Measurements from ENCODE around the gene MYL5. TPM values are rescaled to one million over a fixed set of nuclear protein-coding genes. Genes with fewer than 3 reads are reported as not detected.

Gene MYL5
- total and polyA plus RNA-seq, 2 of the 13 experiments (the other 11 are each of a cell fraction or from before 2014, with no cell fraction given) = 6.5 to 16.0 TPM

DNA sequence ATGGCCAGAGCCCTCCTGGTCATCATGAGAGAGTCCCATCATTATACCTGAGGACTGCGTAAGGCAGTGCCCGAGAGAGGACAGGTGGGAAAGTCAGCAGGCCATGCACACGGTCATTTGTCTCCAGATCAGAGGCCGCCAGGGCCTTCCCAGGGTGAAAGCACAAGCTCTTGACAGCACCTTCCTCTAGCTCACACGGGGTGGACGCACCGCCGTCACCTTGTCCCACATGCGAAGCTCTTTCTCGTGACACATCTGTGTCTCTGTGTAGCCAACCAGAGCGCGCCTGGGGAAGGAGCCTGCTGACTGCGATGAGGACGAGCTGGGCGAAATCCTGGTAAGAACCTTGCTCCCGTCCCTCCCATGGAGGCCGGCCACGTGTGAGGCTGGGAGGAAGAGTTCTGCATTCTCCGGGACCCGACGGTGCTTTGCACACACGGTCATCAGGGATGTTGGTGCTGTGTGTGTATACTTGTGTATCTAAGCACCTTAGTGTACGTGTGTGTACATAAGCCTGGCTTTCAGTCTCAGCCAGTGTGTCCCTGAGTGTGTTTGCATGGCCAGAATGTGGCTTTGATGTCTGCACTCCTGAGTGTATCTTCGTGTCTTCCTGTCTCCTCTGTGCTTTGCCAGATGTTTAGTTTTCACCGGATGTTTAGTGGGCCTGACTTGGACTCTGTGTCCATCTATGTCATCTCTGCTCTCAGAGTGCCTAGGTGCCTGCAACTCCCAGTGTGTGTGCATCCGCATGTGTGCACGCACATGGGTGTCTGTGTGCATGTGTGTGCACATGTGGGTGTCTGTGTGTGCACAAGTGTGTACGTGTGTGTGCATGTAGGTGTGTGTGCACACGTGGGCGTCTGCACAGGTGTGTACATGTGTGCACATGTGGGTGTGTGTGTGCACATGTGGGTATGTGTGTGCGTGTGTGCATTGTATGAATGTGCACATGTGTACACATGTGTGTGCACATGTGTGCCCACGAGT is 15.4 kb upstream of the MYL5 start (continued):
- no peak for TF ChIP-seq FIP1L1 (IDR thresholded peaks at IDR 0.05; ENCODE audit: borderline replicate concordance, insufficient read depth, low read depth, low read length)
- TF ChIP-seq, protein P1, sequence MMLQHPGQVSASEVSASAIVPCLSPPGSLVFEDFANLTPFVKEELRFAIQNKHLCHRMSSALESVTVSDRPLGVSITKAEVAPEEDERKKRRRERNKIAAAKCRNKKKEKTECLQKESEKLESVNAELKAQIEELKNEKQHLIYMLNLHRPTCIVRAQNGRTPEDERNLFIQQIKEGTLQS (CRISPR knock-in tag; IDR thresholded peaks at IDR 0.05) = no peak
- TF ChIP-seq, protein P2, sequence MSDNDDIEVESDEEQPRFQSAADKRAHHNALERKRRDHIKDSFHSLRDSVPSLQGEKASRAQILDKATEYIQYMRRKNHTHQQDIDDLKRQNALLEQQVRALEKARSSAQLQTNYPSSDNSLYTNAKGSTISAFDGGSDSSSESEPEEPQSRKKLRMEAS (IDR thresholded peaks at IDR 0.05) = peak; percentile 31
- TF ChIP-seq ESRRA (CRISPR knock-in tag; IDR thresholded peaks at IDR 0.05; ENCODE audit: low read depth) = peak; percentile 79; the same call in 1 of the 2 replicates
- TF ChIP-seq JDP2 (CRISPR knock-in tag; IDR thresholded peaks at IDR 0.05; ENCODE audit: borderline replicate concordance) = no peak
- no peak for TF ChIP-seq ZNF121 (CRISPR knock-in tag; IDR thresholded peaks at IDR 0.05)
- peak; percentile 81 for TF ChIP-seq ISL2 (CRISPR knock-in tag; IDR thresholded peaks at IDR 0.05)
- TF ChIP-seq MEIS2 (CRISPR knock-in tag; IDR thresholded peaks at IDR 0.05) = peak; percentile 26; the same call in 1 of the 2 replicates
- no peak for TF ChIP-seq ATF7 (IDR thresholded peaks at IDR 0.05)
- peak; percentile 72; the same call in 1 of the 2 replicates for TF ChIP-seq ATF7 (CRISPR knock-in tag; IDR thresholded peaks at IDR 0.05)
- TF ChIP-seq, protein P3, sequence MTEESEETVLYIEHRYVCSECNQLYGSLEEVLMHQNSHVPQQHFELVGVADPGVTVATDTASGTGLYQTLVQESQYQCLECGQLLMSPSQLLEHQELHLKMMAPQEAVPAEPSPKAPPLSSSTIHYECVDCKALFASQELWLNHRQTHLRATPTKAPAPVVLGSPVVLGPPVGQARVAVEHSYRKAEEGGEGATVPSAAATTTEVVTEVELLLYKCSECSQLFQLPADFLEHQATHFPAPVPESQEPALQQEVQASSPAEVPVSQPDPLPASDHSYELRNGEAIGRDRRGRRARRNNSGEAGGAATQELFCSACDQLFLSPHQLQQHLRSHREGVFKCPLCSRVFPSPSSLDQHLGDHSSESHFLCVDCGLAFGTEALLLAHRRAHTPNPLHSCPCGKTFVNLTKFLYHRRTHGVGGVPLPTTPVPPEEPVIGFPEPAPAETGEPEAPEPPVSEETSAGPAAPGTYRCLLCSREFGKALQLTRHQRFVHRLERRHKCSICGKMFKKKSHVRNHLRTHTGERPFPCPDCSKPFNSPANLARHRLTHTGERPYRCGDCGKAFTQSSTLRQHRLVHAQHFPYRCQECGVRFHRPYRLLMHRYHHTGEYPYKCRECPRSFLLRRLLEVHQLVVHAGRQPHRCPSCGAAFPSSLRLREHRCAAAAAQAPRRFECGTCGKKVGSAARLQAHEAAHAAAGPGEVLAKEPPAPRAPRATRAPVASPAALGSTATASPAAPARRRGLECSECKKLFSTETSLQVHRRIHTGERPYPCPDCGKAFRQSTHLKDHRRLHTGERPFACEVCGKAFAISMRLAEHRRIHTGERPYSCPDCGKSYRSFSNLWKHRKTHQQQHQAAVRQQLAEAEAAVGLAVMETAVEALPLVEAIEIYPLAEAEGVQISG (CRISPR knock-in tag; IDR thresholded peaks at IDR 0.05) = peak; percentile 55; the same call in 1 of the 2 replicates
- TF ChIP-seq ARNTL (CRISPR knock-in tag; IDR thresholded peaks at IDR 0.05) = peak; percentile 58
- no peak for TF ChIP-seq ZNF746 (CRISPR knock-in tag; IDR thresholded peaks at IDR 0.05)
- TF ChIP-seq ZFP36 (IDR thresholded peaks at IDR 0.05; ENCODE audit: borderline replicate concordance, low read depth, low read length, partially characterized antibody) = no peak
- TF ChIP-seq MYNN (CRISPR knock-in tag; IDR thresholded peaks at IDR 0.05; ENCODE audit: low read depth) = no peak
- TF ChIP-seq ZNF263 (CRISPR knock-in tag; IDR thresholded peaks at IDR 0.05) = peak; percentile 31; the same call in 1 of the 2 replicates
- TF ChIP-seq, protein P4, sequence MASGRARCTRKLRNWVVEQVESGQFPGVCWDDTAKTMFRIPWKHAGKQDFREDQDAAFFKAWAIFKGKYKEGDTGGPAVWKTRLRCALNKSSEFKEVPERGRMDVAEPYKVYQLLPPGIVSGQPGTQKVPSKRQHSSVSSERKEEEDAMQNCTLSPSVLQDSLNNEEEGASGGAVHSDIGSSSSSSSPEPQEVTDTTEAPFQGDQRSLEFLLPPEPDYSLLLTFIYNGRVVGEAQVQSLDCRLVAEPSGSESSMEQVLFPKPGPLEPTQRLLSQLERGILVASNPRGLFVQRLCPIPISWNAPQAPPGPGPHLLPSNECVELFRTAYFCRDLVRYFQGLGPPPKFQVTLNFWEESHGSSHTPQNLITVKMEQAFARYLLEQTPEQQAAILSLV (CRISPR knock-in tag; IDR thresholded peaks at IDR 0.05; ENCODE audit: borderline replicate concordance) = 0 out of 2 replicates have a peak, but pooled peaks have one; percentile 3
- TF ChIP-seq, protein P5, sequence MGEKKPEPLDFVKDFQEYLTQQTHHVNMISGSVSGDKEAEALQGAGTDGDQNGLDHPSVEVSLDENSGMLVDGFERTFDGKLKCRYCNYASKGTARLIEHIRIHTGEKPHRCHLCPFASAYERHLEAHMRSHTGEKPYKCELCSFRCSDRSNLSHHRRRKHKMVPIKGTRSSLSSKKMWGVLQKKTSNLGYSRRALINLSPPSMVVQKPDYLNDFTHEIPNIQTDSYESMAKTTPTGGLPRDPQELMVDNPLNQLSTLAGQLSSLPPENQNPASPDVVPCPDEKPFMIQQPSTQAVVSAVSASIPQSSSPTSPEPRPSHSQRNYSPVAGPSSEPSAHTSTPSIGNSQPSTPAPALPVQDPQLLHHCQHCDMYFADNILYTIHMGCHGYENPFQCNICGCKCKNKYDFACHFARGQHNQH (CRISPR knock-in tag; IDR thresholded peaks at IDR 0.05) = peak; percentile 59; the same call in 1 of the 2 replicates
- no peak for TF ChIP-seq TGIF2 (CRISPR knock-in tag; IDR thresholded peaks at IDR 0.05)
- TF ChIP-seq HOXA9 (CRISPR knock-in tag; IDR thresholded peaks at IDR 0.05; ENCODE audit: borderline replicate concordance) = peak; percentile 64; the same call in 1 of the 2 replicates
- TF ChIP-seq ZFY (CRISPR knock-in tag; IDR thresholded peaks at IDR 0.05) = no peak
